H1 (cell line): ENCODE measurements around the gene LMTK2. TPM values are rescaled to one million over a fixed set of nuclear protein-coding genes. Genes with fewer than 3 reads are reported as not detected.

Experiments
- CTCF ChIA-PET: fragments of 300-600 bp; sonication (Branson Sonifier 250); formaldehyde crosslinking; loops from one replicate; lab custom pipeline; 2021; ENCODE audit not compliant: partially characterized antibody; lab: Charles Lee
- POLR2A ChIA-PET: fragments of 300-600 bp; sonication (Branson Sonifier 250); formaldehyde crosslinking; loops from one replicate; lab custom pipeline; 2021; ENCODE audit warnings: inconsistent platforms; ENCODE audit not compliant: partially characterized antibody; lab: Charles Lee
- DNase-seq, 2 experiments: peaks; one replicate each; pipeline versions ENCODE4 v3.0.0 to v3.0.0-alpha.2; 2010 to 2022; ENCODE audit warnings: low spot score in 2 of 2, low read depth in 1 of 2, mixed read lengths in 1 of 2
- FAIRE-seq: peaks from 2 replicates; lab custom pipeline; 2011; peaks lifted over from hg19 to GRCh38; lab: Jason Lieb, UNC
- H2AFZ ChIP-seq: 2 replicates; pipeline ENCODE4 v1.8.1; 2012; ENCODE audit warnings: low read length, inconsistent platforms
- H2AK5ac ChIP-seq: 2 replicates; pipeline ENCODE4 v1.6.1; 2013; ENCODE audit warnings: low read depth, low read length
- H2BK120ac ChIP-seq: replicated peaks from 2 replicates; pipeline ENCODE3; 2013; ENCODE audit warnings: low read depth, low read length, inconsistent platforms
- H2BK12ac ChIP-seq: 2 replicates; pipeline ENCODE4 v1.6.1; 2013; ENCODE audit warnings: low read depth, low read length
- H2BK15ac ChIP-seq: 2 replicates; pipeline ENCODE4 v1.6.1; 2013; ENCODE audit warnings: low read length
- H2BK20ac ChIP-seq: 2 replicates; pipeline ENCODE4 v1.6.1; 2013; ENCODE audit warnings: low read length
- H2BK5ac ChIP-seq: 2 replicates; pipeline ENCODE4 v1.6.1; 2013; ENCODE audit warnings: low read depth, low read length
- H3K14ac ChIP-seq: 2 replicates; pipeline ENCODE4 v1.6.1; 2013; ENCODE audit warnings: inconsistent platforms; ENCODE audit not compliant: insufficient read length
- H3K18ac ChIP-seq: 2 replicates; pipeline ENCODE4 v1.6.1; 2013; ENCODE audit warnings: low read length; ENCODE audit errors: extremely low read depth
- H3K23ac ChIP-seq: 2 replicates; pipeline ENCODE4 v1.6.1; 2013; ENCODE audit warnings: inconsistent platforms; ENCODE audit not compliant: insufficient read length
- H3K23me2 ChIP-seq: 2 replicates; pipeline ENCODE4 v1.6.1; 2013; ENCODE audit warnings: low read depth, low read length
- H3K27ac ChIP-seq: 2 replicates; pipeline ENCODE4 v1.6.1; 2011; ENCODE audit warnings: low read depth, low read length, inconsistent platforms
- H3K27me3 ChIP-seq, 4 experiments: replicated peaks in 1 of 4; 1 replicate in 1 of 4; 2 replicates in 3 of 4; pipeline versions ENCODE4 v1.6.1 to v1.8.1; 2011 to 2013; ENCODE audit warnings: low read length in 3 of 4, mild to moderate bottlenecking in 3 of 4, inconsistent platforms in 2 of 4, mixed read lengths in 2 of 4, moderate library complexity in 1 of 4; ENCODE audit not compliant: control insufficient read depth in 3 of 4, insufficient read depth in 3 of 4; ENCODE audit errors: extremely low read depth in 1 of 4
- H3K36me3 ChIP-seq, 4 experiments: 2 replicates each; pipeline versions ENCODE4 v1.6.1 to v1.8.1; 2011 to 2013; ENCODE audit warnings: mild to moderate bottlenecking in 4 of 4, low read length in 3 of 4, moderate library complexity in 2 of 4, control low read depth in 1 of 4, inconsistent platforms in 1 of 4; ENCODE audit not compliant: insufficient read depth in 4 of 4, control insufficient read depth in 2 of 4
- H3K4ac ChIP-seq: replicated peaks from 2 replicates; pipeline ENCODE3; 2013; ENCODE audit warnings: low read length, low read depth, mixed read lengths, inconsistent platforms; ENCODE audit not compliant: insufficient read length
- H3K4me1 ChIP-seq, 4 experiments: replicated peaks in 1 of 4; 1 replicate in 1 of 4; 2 replicates in 3 of 4; pipeline versions ENCODE4 v1.6.1 to v1.8.1; 2011 to 2013; ENCODE audit warnings: low read length in 3 of 4, inconsistent platforms in 2 of 4, mixed read lengths in 1 of 4; ENCODE audit not compliant: insufficient read depth in 4 of 4, control insufficient read depth in 3 of 4
- H3K4me2 ChIP-seq, 2 experiments: 2 replicates each; pipeline versions ENCODE4 v1.6.1 to v1.8.1; 2011 to 2013; ENCODE audit warnings: low read depth in 2 of 2, low read length in 2 of 2, control low read depth in 1 of 2, inconsistent platforms in 1 of 2, mild to moderate bottlenecking in 1 of 2; ENCODE audit not compliant: insufficient read depth in 1 of 2
- H3K4me3 ChIP-seq, 4 experiments: fragments of 200-600, 300-600 bp in 1 of 4; sonication (generic), shearing (Covaris generic), sonication (Bioruptor Twin) in 1 of 4; 2 replicates each; pipeline versions ENCODE4 v1.5.1 to v1.8.1; 2011 to 2016; ENCODE audit warnings: low read length in 4 of 4, low read depth in 3 of 4, control low read depth in 2 of 4, inconsistent platforms in 2 of 4, mild to moderate bottlenecking in 2 of 4, mixed read lengths in 1 of 4, moderate library complexity in 1 of 4; ENCODE audit not compliant: insufficient read depth in 2 of 4; ENCODE audit errors: extremely low read depth in 1 of 4
- H3K56ac ChIP-seq: replicated peaks from 2 replicates; pipeline ENCODE3; 2013; ENCODE audit warnings: low read depth, mild to moderate bottlenecking, mixed read lengths, low read length, inconsistent platforms; ENCODE audit not compliant: insufficient read length
- H3K79me1 ChIP-seq: 2 replicates; pipeline ENCODE4 v1.6.1; 2013; ENCODE audit warnings: low read depth, low read length, control low read depth
- H3K79me2 ChIP-seq, 2 experiments: 2 replicates each; pipeline versions ENCODE4 v1.6.1 to v1.8.1; 2012 to 2013; ENCODE audit warnings: low read length in 2 of 2, mild to moderate bottlenecking in 2 of 2, inconsistent platforms in 1 of 2; ENCODE audit not compliant: insufficient read depth in 2 of 2, control insufficient read depth in 1 of 2
- H3K9ac ChIP-seq, 4 experiments: replicated peaks in 1 of 4; 1 replicate in 1 of 4; 2 replicates in 3 of 4; pipeline versions ENCODE4 v1.6.1 to v1.8.1; 2011 to 2013; ENCODE audit warnings: low read depth in 3 of 4, low read length in 3 of 4, control low read depth in 2 of 4, mild to moderate bottlenecking in 2 of 4, moderate library complexity in 2 of 4, inconsistent platforms in 1 of 4; ENCODE audit errors: extremely low read depth in 1 of 4
- H3K9me3 ChIP-seq, 2 experiments: 2 replicates each; pipeline versions ENCODE4 v1.6.1 to v1.8.1; 2012 to 2013; ENCODE audit warnings: mild to moderate bottlenecking in 2 of 2, moderate library complexity in 2 of 2, control low read depth in 1 of 2, inconsistent platforms in 1 of 2, low read depth in 1 of 2, low read length in 1 of 2, mixed read lengths in 1 of 2; ENCODE audit not compliant: insufficient read depth in 2 of 2
- H4K20me1 ChIP-seq, 2 experiments: replicated peaks in 1 of 2; 2 replicates each; pipeline versions ENCODE3 to v1.8.1; 2011 to 2013; ENCODE audit warnings: inconsistent platforms in 2 of 2, low read length in 2 of 2, mild to moderate bottlenecking in 1 of 2; ENCODE audit not compliant: insufficient read depth in 2 of 2, control insufficient read depth in 1 of 2
- H4K5ac ChIP-seq: 2 replicates; pipeline ENCODE4 v1.6.1; 2013; ENCODE audit warnings: low read length, low read depth, mixed read lengths, inconsistent platforms; ENCODE audit not compliant: insufficient read length
- H4K8ac ChIP-seq: 2 replicates; pipeline ENCODE4 v1.8.0; 2013; ENCODE audit warnings: mild to moderate bottlenecking, moderate library complexity, low read length, inconsistent platforms; ENCODE audit not compliant: insufficient read depth; ENCODE audit errors: extremely low read depth
- H4K91ac ChIP-seq: replicated peaks from 2 replicates; pipeline ENCODE3; 2013; ENCODE audit warnings: low read length, mixed read lengths, inconsistent platforms; ENCODE audit not compliant: insufficient read length
- CEBPB ChIP-seq: IDR thresholded peaks from 2 replicates; pipeline ENCODE4 v1.6.1; 2012; ENCODE audit warnings: low read depth, low read length
- CHD1 ChIP-seq: IDR thresholded peaks from 2 replicates; pipeline ENCODE4 v1.6.1; 2012; ENCODE audit warnings: low read depth, low read length, improper control_type of control experiment
- E2F6 ChIP-seq: IDR thresholded peaks from 2 replicates; pipeline ENCODE4 v1.6.1; 2012; ENCODE audit warnings: inconsistent platforms
- EP300 ChIP-seq, 2 experiments: IDR thresholded peaks; 1 replicate in 1 of 2; 2 replicates in 1 of 2; pipeline ENCODE4 v1.6.1; 2011 to 2012; ENCODE audit warnings: low read depth in 2 of 2, low read length in 2 of 2, mild to moderate bottlenecking in 2 of 2, borderline replicate concordance in 1 of 2, inconsistent platforms in 1 of 2, moderate library complexity in 1 of 2
- HDAC6 ChIP-seq: IDR thresholded peaks from one replicate; pipeline ENCODE4 v1.7.1; 2012; ENCODE audit warnings: low read depth, mild to moderate bottlenecking, inconsistent platforms, low read length, moderate library complexity
- JUND ChIP-seq: IDR thresholded peaks from 2 replicates; pipeline ENCODE4 v1.6.1; 2011; ENCODE audit warnings: mild to moderate bottlenecking, improper control_type of control experiment, low read length
- RAD21 ChIP-seq, 2 experiments: IDR thresholded peaks in 1 of 2; conservative IDR thresholded peaks in 1 of 2; 2 replicates each; pipeline ENCODE4 v1.6.1; 2011; ENCODE audit warnings: low read depth in 2 of 2, low read length in 2 of 2, improper control_type of control experiment in 1 of 2, inconsistent platforms in 1 of 2, mild to moderate bottlenecking in 1 of 2, moderate library complexity in 1 of 2
- RXRA ChIP-seq: IDR thresholded peaks from 2 replicates; pipeline ENCODE4 v1.6.1; 2011; ENCODE audit warnings: low read depth, mild to moderate bottlenecking, low read length, moderate library complexity; ENCODE audit not compliant: insufficient read depth
- SAP30 ChIP-seq: fragments of 300-600 bp; sonication (generic); IDR thresholded peaks from 2 replicates; pipeline ENCODE4 v1.7.1; 2012; ENCODE audit warnings: low read length, moderate library complexity, mild to moderate bottlenecking, inconsistent platforms; ENCODE audit not compliant: insufficient read depth, insufficient replicate concordance
- SP1 ChIP-seq: IDR thresholded peaks from 2 replicates; pipeline ENCODE4 v1.6.1; 2011; ENCODE audit warnings: low read depth, low read length
- SP2 ChIP-seq: IDR thresholded peaks from 2 replicates; pipeline ENCODE4 v1.6.1; 2012; ENCODE audit warnings: mild to moderate bottlenecking, low read length, inconsistent platforms
- YY1 ChIP-seq: IDR thresholded peaks from 2 replicates; pipeline ENCODE4 v1.6.1; 2011; ENCODE audit warnings: low read depth, mild to moderate bottlenecking, low read length
- WGBS, 2 experiments: shearing (Covaris generic) in 1 of 2; methylation state at CpG; one replicate each; pipeline versions ENCODE4 v1.1.6 to v1.1.7; 2013 to 2015; ENCODE audit warnings: low lambda C conversion rate in 2 of 2, mixed read lengths in 2 of 2, inconsistent platforms in 1 of 2, low coverage in 1 of 2, missing lambda C conversion rate in 1 of 2; ENCODE audit not compliant: insufficient replicate concordance in 2 of 2, insufficient coverage in 1 of 2, insufficient read length in 1 of 2; ENCODE audit errors: extremely low coverage in 1 of 2, missing lambda C conversion rate in 1 of 2; 5-methylcytosine and 5-hydroxymethylcytosine counted together
- polyA plus RNA-seq, 7 experiments: library from polyadenylated mRNA; depleted of rRNA in 3 of 7; stranded (reverse) in 5 of 7; unstranded in 2 of 7; fragments of >200 nt in 5 of 7; fragments of 200-250 nt in 2 of 7; gene quantifications; 1 replicate in 5 of 7; 2 replicates in 1 of 7; 4 replicates in 1 of 7; pipeline versions ENCODE4 v1.2.1 to v1.2.3, GENCODE V29; 2011 to 2013; ENCODE audit warnings: missing spikeins in 2 of 7, mixed read lengths in 2 of 7
- total RNA-seq: library from RNA; stranded (reverse); fragmentation: NEBNext Ultra II Directional; extraction: Animal tissue kit (Norgen Biotek cat#: 25700); gene quantifications from 2 replicates; pipeline ENCODE4 v1.2.1, GENCODE V29; 2021

LMTK2 gene
- total and polyA plus RNA-seq, 2 of the 8 experiments (the other 6 are each of a cell fraction or from before 2014, with no cell fraction given) = 9.7 to 30.7 TPM

GRCh38 chr7:98191668-98192431 lies 85.2 kb downstream of the LMTK2 start:
- peaks cover 6 to 41% (median 27%) of the 10 kb centered on the region in 4 experiments; a peak in 7 of 8 replicates for H3K36me3 ChIP-seq
- no peak for TF ChIP-seq RAD21 (IDR thresholded peaks at IDR 0.05 in 1 of 2, conservative IDR thresholded peaks at IDR 0.05 in 1 of 2; ENCODE audit: low read depth in 2 of 2, low read length in 2 of 2)
- no peak for TF ChIP-seq SP1
- TF ChIP-seq RXRA = no peak
- TF ChIP-seq SP2 = no peak
- no peak for TF ChIP-seq JUND
- TF ChIP-seq HDAC6 = no peak
- no peak for TF ChIP-seq CEBPB
- TF ChIP-seq YY1 = no peak
- TF ChIP-seq EP300 (IDR thresholded peaks at IDR 0.05; ENCODE audit: borderline replicate concordance in 1 of 2, low read depth in 2 of 2, low read length in 2 of 2) = no peak
- no peak for TF ChIP-seq SAP30
- TF ChIP-seq CHD1 = no peak
- no peak for TF ChIP-seq E2F6

More at GRCh38 chr7:98191668-98192431, 85.2 kb downstream of the LMTK2 start:
- Histone ChIP-seq H2BK12ac (no peak overlapping the region), H4K8ac (no peak overlapping the region), H2AFZ (no peak overlapping the region), H3K9ac (no peak overlapping the region), H3K27ac (no peak overlapping the region), H2BK120ac (no peak overlapping the region), H3K23ac (no peak overlapping the region), H2BK15ac (no peak overlapping the region), H3K4me1 (no peaks in the 10 kb centered on the region), H4K5ac (no peak overlapping the region), H3K4me2 (no peak overlapping the region), H3K79me1 (peaks cover 2% of the 10 kb centered on the region; the same call in 1 of the 2 replicates), H3K79me2 (no peaks in the 10 kb centered on the region), H4K20me1 (peaks cover 2 to 10% of the 10 kb centered on the region in 2 experiments), H3K14ac (no peak overlapping the region), H3K18ac (no peak overlapping the region), H4K91ac (no peak overlapping the region), H3K9me3 (no peaks in the 10 kb centered on the region), H3K4me3 (no peak overlapping the region), H3K56ac (no peak overlapping the region), H3K4ac (no peak overlapping the region), H3K23me2 (no peaks in the 10 kb centered on the region), H2BK20ac (no peak overlapping the region), H2BK5ac (no peak overlapping the region), H2AK5ac (no peak overlapping the region), H3K27me3 (no peaks in the 10 kb centered on the region)
- CTCF ChIA-PET = interaction anchor here (0.6 kb wide), 1 partner anchor 549 kb away, joined by 4 read pairs; no protein-coding TSS in a partner anchor
- 94% methylated on average over 32 of the region's 32 CpGs; no CpG with 5 or more reads in 1 of the 2 experiments for WGBS, 2 experiments
- POLR2A ChIA-PET = interaction anchor here (1.0 kb wide), 1 partner anchor 12 kb away, joined by 3 read pairs; no protein-coding TSS in a partner anchor
- FAIRE-seq (no peak), DNase-seq (no peak)
